ENCODE measurements around the gene FGF2. TPM values are rescaled to one million over a fixed set of nuclear protein-coding genes. Genes with fewer than 3 reads are reported as not detected.
"Not testable (repeated sequence)": the region's sequence is repeated elsewhere in the genome, so short reads cannot be mapped to it uniquely, and the experiment has no call there.

The FGF2 gene
- total RNA-seq, 1 donor from 2014 or later = 1.2 TPM

GRCh38 chr4:122844391-122844790 lies 17.8 kb downstream of the FGF2 start:
- not testable (repeated sequence) for DNase-seq (ENCODE audit: low spot score); ATAC-seq

DNA sequence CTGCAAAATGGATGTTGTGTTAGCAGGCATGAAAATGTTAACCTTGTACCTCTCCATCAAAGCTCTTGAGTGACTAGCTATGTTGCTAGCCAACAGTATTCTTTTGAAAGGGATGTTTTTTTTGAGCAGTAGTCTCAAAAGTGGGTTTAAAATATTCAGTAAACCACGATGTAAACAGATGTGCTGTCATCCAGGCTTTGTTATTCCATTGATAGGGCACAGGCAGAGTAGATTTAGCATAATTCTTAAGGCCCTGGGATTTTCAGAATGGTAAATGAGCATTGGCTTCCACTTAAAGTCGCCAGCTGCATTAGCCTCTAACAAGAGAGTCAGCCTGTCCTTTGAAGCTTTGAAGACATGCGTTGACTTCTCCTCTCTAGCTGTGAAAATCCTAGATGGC lies 18.4 kb downstream of the FGF2 start:
- no peak for ATAC-seq
- DNase-seq (ENCODE audit: low spot score) = no peak

DNA sequence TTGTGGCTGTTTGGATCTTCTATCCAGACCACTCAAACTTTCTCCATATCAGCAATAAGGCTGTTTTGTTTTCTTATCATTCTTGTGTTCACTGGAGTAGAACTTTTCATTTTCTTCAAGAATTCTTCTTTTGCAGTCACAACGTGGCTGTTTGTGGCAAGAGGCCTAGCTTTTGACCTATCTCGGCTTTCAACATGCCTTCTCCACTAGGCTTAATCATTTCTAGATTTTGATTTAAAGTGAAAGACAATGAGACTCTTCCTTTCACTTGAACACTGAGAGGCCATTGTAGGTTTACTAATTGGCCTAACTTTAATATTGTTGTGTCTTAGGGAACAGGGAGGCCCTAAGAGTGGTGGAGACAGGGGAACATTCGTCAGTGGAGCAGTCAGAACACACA lies 19.1 kb downstream of the FGF2 start:
- DNase-seq (ENCODE audit: low spot score) (no peak), ATAC-seq (no peak)

DNA sequence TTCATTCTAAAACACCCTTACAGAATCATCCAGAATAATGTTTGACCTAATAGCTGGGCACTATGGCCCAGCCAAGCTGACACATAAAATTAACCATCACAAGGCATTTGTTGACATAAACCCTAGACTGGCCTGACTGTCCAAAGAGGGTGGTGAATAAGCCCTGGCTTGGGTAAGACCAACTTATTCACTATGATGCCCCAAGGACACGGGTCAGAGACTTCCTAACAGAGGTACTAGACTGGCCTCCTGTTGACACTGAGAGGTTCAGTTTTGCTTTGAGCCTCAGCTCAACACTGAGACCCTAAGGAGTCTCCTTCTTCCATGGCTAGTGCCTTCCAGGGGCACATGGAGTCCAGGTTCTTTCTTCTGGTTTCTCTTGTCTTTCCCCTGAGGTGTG lies 21.3 kb downstream of the FGF2 start:
- DNase-seq (ENCODE audit: low spot score) (no peak), ATAC-seq (no peak)

DNA sequence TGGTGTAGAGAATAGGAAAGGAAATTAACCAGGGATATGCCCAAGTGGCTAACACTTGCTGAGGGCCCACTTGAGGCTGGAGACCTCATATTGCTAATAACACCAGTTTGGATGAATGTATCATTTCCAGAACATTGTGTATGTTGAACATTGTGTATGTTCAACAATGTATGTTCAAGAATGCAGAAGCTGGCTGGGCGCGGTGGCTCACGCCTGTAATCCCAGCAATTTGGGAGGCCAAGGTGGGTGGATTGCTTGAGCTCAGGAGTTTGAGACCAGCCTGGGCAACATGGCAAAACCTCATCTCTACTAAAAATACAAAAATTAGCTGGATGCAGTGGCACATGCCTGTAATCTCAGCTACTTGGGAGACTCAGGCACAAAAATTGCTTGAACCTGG lies 23.2 kb downstream of the FGF2 start:
- DNase-seq (ENCODE audit: low spot score); ATAC-seq: not testable (repeated sequence)

DNA sequence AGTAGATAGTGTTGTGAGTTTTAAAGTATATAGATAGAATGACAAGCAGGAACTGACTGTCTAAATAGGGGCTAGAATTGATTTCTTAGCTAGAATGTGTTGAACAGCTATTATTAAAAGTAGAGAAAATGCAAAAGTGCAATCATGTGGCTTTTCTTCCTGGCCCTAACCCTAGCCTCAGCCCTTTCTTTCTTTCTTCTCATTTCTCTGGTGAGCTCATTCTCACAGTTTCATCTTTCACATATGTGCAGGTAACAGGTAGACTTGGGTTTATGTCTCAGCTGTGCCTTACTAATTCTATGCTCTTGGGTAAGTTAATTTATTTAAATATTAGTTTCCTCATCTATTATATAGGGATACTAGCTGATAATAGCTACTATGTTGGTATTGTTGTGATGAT lies 24.9 kb downstream of the FGF2 start:
- no peak for DNase-seq (ENCODE audit: low spot score)
- ATAC-seq = no peak

DNA sequence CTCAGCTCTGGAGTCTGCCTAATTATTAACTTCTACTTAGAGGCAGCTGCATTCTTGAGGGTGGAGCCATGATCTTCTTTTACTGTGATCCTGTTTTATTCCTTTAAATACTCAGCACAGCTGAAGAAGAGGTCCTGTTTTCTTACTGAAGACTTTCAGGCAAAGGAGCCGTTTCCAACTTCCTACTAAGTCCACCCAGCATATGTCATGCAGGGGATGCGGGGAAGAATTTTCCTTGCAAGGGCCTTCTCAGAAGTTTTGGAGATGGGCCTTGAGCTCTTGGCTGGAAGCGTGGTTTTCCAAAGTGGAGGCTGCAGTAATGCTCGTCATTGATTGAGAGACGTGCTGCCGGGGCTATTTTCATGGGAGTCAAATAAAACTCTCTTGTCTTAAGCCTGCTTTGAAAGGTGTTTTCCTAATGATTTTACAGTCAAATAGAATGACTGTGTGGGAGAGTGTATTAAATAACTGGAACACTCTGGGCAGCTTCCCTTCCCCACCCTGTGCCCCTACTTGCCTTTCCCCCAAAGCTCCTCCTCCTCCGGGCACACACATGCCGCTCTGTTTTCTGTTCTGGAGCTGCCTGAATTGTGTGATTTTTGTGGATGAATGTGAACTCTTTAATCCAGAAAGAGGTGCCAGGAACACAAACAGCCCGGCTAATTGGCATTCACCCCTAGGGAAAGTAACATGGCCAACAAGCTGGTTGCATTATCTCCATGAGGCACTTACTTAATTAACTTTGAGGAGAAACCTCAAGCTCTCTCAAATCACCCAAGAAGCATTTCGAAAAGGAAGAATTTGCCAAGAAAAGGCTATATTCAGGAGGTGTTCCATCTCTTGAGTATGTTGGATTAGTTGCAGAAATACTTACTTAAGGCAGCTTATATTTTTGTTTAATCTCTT lies 28.1 kb downstream of the FGF2 start:
- DNase-seq (ENCODE audit: low spot score) (peak; percentile 55), ATAC-seq (peak; percentile 88)

DNA sequence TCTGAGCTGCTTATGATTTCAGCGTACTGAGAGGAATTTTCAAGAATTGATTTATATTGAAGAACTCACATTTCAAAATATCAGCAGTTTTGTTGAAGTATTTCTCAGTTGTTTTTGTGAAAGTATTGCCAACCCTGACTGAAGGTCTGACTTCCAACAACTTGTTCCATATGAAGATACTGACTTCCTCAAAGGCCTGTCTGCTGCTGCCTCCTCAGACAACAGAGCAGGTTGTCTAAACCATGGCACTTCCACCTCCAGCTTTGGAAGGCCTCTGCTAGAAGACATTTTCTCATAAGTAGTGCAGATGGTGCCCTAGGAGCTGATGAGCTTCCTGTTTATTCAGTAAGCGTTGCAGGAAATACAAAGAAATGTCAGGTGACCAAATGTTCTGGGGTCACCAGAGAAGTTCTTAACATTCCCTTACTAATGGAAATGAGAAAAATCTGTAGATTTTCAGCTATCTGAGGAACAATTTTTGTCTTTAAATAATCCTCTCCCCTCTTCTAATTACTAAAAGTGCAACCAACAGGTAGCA lies 28.8 kb downstream of the FGF2 start:
- no peak for DNase-seq (ENCODE audit: low spot score)
- no peak for ATAC-seq

DNA sequence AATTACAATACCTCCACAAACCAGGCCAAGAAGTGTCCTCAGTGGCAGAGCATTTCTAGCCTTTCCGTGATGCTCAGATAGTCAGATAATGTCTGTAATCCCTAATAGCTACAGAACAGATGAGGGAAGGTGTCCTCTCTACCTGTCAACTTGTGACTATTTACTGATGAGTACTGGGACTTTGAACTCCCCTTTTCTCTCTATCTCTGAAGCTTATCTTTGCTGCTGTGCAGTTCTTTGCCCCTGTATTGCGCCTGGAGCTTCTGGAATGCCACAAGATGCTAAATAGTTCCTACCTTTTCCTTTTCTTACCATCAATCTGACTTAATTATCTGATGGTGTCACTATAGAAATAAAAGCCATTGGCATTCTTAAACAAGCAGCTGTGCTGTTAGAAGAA lies 30.5 kb downstream of the FGF2 start:
- ATAC-seq = peak; percentile 77
- DNase-seq (ENCODE audit: low spot score) = no peak

DNA sequence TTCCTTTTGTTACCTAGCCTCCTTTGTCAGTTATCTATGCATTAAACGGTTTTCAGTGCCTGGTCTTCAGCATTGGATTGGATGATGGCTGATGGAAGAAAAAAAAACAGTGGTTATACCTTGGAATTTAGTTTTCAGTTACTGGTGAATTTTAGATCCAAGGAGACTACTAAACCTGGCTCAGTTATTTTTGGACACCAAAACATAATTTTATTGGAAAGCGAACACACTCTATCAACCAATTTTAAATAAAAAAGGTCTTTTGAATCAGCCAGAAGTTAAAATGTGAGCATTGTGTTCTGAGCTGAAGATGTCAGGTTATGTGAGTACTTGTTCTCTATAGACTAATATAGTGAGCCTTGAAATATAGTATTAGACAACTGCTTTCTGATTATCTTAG lies 32.1 kb downstream of the FGF2 start:
- DNase-seq (ENCODE audit: low spot score) = no peak
- ATAC-seq = no peak

DNA sequence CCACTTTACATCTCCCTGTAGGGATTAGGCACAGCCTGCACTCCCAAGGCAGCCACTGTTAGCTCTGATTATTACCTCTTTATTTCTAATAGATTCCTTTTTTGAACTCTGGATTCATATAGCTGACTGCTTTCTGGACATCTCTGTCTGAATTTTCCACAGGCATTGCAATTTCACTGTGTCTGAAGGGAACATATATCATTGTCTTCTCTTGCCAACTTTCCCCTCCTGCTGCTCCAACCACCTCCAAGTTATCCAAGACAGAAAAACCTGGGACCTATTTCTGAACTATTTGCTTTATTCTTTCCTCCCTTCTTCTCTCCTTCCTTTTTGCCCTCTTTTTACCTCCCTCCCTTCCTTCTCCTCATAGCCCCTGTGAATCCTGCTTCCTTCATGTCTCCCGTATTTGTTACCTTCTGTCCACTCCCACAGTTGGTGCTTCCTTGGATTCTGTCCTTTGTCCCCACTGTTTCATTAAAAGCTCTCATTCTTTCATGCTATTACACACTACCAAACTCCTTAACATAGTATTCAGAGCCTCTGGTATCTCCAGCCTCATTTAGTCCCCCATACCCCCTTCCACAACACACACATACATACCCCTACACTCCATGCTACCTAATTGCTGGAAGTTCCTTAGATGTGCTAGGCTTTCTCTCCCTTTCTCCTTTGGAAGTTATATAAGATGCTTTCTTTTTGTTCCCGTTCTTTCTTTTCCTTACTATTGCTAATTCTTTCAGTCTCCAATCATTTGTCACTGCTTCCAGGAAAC lies 34.7 kb downstream of the FGF2 start:
- ATAC-seq = no peak

GRCh38 chr4:122863639-122864038 lies 37.0 kb downstream of the FGF2 start:
- DNase-seq (ENCODE audit: low spot score) (no peak), ATAC-seq (no peak)

More for the DNA sequence above, 34.7 kb downstream of the FGF2 start:
- DNase-seq (ENCODE audit: low spot score) = no peak

- ATAC-seq (no peak), DNase-seq (ENCODE audit: low spot score) (no peak)
Measured at GRCh38 chr4:122865425-122865824, 38.8 kb downstream of the FGF2 start.

- not testable (repeated sequence) for DNase-seq (ENCODE audit: low spot score); ATAC-seq
Measured at GRCh38 chr4:122868235-122868634, 41.6 kb downstream of the FGF2 start.

- DNase-seq (ENCODE audit: low spot score) (no peak), ATAC-seq (no peak)
Measured at GRCh38 chr4:122873146-122873545, 46.5 kb downstream of the FGF2 start.

DNA sequence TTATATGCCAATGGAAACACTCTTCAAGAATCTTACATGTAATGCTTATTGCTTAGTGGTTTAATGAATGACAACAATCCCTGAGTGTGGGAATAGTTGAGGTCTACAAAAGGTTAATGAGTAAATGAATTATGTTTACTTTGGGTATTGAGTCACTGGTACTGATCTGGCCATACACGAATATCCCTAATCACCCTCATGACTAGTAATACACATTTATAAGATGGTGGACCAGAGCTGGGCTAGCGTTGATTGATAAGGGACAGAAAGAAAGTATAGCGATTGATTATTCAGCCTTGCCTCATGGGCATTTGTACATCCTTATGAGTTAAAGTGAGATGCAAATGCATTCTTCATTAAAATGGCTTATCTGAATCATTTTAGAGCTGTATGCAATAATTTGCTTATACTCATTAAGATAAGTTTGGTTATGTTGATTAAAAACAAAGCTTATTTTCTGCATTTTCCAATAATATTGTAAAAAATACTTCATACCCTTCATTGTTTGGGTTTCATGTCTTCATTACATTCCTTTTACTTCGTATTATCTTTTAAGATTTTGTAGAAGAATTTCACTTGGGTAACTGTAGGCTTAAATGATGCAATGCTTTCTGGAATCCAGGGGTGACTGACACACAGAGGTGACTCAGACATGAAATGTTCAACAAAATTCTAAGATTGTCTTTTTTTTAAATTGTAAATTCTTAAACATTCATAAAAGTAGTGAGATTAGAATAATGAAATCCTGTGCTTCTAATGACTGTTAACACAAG lies 47.4 kb downstream of the FGF2 start:
- DNase-seq (ENCODE audit: low spot score) (no peak), ATAC-seq (no peak)

- no peak for DNase-seq (ENCODE audit: low spot score)
- no peak for ATAC-seq
Measured at GRCh38 chr4:122875949-122876348, 49.3 kb downstream of the FGF2 start.

DNA sequence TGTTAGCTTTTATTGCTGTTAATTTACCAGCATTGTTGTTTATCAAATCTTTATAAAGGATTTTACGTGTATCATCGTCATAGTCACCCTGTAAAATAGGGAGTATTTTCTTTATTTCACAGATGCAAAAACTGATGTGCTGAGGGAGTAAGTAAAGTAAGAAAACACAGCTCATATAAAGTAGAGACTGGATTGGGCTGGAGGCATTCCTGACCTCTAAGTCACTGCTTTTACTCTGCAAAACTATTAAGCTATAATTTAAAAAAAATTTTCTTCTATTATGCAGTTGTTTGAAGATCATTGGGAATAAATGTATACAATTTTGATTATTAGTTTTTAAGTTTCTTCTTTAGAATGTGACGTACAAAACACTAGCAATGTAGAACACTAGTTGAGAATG lies 49.8 kb downstream of the FGF2 start:
- DNase-seq (ENCODE audit: low spot score) (no peak), ATAC-seq (no peak)

DNA sequence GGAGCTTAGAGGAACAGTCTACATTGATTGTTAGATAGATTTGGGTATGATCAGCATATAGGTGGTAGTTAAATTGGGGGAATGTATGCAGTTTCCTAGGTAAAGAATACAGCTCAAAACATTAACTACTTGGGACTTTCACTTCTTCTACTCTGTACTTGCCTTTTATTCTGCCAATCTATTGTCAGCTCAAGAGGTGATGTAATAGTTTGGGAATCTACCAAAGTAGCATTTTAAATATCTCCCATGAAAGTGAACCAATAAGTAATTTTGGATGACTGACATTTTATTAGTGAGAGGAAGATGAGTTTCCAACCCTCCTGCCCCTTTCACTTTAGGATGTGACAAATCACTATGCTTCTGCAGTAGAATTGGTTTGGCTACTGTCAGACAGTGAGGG lies 52.4 kb downstream of the FGF2 start:
- ATAC-seq (no peak), DNase-seq (ENCODE audit: low spot score) (no peak)

GRCh38 chr4:122882857-122883735 lies 56.5 kb downstream of the FGF2 start:
- ATAC-seq (no peak), DNase-seq (ENCODE audit: low spot score) (no peak)
